NT2/D1 (cell line): ENCODE data around the gene B3GALT6.

Experiments
- SUZ12 ChIP-seq: IDR thresholded peaks from 2 replicates; pipeline ENCODE4 v1.6.1; 2011; ENCODE audit not compliant: insufficient read length, insufficient read depth; ENCODE audit errors: extremely low read depth
- YY1 ChIP-seq: IDR thresholded peaks from 2 replicates; pipeline ENCODE4 v1.6.1; 2011; ENCODE audit not compliant: insufficient read length, insufficient read depth

GRCh38 chr1:1255078-1255477 is 23.0 kb downstream of the B3GALT6 start:
- no peak for TF ChIP-seq SUZ12
- no peak for TF ChIP-seq YY1
